ENCODE data around the gene TMC1.

GRCh38 chr9:72480921-72481320 lies 40.5 kb upstream of the TMC1 start:
- TF ChIP-seq REST (IDR thresholded peaks at IDR 0.05; ENCODE audit: low read depth), result no peak
- TF ChIP-seq FOXM1 (IDR thresholded peaks at IDR 0.05; ENCODE audit: borderline replicate concordance, low read depth), result no peak
- TF ChIP-seq YY1 (IDR thresholded peaks at IDR 0.05; ENCODE audit: low read depth), result no peak
- no peak for TF ChIP-seq CREB1 (IDR thresholded peaks at IDR 0.05; ENCODE audit: low read depth)

Measured in Ishikawa (cell line).